HG02885 (cell line): ENCODE measurements around the gene PDCD7.
"Not testable (repeated sequence)": the region's sequence is repeated elsewhere in the genome, so short reads cannot be mapped to it uniquely, and the experiment has no call there.

Experiments
- ATAC-seq: cut with Tn5 transposase; IDR thresholded peaks from one replicate; pipeline ENCODE4 v1.9.1; 2021; ENCODE audit warnings: mild to moderate bottlenecking; ENCODE audit not compliant: unreplicated experiment, poor library complexity

The PDCD7 gene

DNA sequence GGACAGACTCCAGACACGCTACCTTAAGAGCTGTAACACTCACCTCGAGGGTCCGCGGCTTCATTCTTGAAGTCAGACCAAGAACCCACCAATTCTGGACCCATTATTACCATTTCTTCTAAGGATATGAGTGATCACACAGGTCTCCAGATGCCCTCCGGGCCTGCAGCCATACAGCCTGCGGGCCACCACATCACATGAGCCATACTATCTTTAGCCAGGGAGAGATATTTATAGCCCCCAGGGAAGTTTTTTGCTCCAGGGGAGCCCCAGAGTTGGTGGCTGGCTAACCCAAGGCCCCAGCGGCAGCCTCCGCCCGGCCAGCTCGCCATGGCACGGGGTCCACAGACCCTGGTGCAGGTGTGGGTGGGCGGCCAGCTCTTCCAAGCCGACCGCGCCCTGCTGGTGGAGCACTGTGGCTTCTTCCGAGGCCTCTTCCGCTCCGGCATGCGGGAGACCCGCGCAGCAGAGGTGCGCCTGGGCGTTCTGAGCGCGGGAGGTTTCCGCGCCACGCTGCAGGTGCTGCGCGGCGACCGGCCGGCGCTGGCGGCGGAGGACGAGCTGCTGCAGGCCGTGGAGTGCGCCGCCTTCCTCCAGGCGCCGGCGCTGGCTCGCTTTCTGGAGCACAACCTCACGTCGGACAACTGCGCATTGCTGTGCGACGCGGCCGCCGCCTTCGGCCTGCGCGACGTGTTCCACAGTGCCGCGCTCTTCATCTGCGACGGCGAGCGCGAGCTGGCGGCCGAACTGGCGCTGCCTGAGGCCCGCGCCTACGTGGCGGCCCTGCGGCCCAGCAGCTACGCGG, 56.9 kb downstream of the PDCD7 start, which contains the start of gene KBTBD13:
Gene KBTBD13 (plus strand): TSS at position 261 of the 805 bp plus-strand sequence. CDS start 70 bp downstream, at position 331.
- no peak for ATAC-seq

DNA sequence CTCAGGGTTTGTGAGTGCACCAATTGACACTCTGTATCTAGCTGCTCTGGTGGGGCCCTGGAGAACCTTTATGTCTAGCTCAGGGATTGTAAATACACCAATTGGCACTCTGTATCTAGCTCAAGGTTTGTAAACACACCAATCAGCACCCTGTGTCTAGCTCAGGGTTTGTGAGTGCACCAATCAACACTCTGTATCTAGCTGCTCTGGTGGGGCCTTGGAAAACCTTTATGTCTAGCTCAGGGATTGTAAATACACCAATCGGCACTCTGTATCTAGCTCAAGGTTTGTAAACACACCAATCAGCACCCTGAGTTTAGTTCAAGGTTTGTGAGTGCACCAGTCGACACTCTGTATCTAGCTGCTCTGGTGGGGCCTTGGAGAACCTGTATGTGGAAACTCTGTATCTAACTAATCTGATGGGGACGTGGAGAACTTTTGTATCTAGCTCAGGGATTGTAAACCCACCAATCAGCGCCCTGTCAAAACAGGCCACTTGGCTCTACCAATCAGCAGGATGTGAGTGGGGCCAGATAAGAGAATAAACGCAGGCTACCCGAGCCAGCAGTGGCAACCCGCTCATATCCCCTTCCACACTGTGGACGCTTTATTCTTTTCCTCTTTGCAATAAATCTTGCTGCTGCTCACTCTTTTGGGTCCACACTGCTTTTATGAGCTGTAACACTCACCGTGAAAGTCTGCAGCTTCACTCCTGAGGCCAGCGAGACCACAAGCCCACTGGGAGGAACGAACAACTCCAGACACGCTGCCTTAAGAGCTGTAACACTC, 57.8 kb downstream of the PDCD7 start:
- ATAC-seq, result not testable (repeated sequence)

DNA sequence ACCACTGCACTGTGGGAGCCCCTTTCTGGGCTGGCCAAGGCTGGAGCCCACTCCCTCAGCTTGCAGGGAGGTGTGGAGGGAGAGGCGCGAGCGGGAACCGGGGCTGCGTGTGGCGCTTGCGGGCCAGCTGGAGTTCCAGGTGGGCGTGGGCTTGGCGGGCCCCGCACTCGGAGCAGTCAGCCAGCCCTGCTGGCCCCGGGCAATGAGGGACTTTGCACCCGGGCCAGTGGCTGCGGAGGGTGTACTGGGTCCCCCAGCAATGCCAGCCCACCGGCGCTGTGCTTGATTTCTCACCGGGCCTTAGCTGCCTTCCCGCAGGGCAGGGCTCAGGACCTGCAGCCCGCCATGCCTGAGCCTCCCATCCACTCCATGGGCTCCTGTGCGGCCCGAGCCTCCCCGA, 58.7 kb downstream of the PDCD7 start:
- not testable (repeated sequence) for ATAC-seq

DNA sequence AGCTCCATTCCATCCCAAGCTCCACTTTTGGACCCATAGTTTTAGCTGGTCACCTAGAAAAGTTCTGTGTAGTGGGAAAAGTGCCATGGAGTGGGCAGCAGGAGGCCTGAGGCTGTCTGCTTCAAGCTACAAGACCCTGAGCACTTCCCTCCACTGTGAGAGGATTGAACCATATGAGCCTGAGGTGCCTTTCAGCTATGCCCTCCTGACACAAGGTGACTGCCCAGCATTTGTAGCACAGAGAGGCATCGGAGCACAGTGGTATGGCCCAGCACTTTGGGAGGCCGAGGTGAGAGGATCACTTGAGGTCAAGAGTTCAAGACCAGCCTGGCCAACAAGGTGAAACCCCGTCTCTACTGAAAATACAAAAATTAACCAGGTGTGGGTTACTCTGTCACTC, 61.0 kb downstream of the PDCD7 start:
- ATAC-seq, result no peak

DNA sequence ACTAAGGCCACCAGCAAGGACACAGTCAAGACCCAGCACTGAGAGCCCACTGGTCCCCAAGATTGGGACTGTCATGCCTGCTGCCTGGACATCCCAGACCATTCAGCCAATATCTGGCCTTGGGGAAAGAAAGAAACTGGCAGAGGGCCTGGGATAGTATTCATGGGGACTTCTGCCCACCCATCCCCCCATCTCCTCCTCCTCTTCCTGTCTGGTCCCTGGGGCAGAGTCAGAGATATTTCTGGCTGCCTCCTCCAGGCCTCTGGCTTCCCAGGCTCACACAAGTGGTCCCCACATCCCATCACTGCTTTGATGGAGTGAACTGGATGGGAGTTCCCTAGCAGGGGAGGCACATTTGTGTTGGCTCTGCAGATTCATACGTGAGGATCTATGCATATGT, 61.6 kb downstream of the PDCD7 start:
- ATAC-seq, result no peak

DNA sequence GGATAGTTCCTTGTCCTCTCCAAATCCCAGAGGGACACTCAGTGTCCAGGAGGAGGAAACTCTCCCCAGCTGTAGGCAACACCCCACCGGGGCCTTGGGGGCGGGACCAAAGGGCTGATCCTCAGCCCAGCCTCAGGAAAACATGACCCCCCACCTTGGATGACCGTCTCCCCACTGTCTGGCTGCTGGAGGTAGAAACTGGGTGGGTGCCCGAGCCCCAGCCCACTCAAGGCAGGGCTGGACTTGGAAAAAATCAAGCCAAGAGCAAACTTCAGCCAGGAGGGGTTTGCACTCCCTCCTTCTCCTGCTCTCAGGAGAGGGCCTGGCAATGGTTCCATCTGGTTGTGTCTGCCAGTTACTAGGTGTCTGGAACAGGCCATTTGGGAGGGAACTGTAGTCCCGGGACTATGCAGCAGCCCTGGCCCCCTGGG, 62.2 kb downstream of the PDCD7 start:
- ATAC-seq, result no peak

DNA sequence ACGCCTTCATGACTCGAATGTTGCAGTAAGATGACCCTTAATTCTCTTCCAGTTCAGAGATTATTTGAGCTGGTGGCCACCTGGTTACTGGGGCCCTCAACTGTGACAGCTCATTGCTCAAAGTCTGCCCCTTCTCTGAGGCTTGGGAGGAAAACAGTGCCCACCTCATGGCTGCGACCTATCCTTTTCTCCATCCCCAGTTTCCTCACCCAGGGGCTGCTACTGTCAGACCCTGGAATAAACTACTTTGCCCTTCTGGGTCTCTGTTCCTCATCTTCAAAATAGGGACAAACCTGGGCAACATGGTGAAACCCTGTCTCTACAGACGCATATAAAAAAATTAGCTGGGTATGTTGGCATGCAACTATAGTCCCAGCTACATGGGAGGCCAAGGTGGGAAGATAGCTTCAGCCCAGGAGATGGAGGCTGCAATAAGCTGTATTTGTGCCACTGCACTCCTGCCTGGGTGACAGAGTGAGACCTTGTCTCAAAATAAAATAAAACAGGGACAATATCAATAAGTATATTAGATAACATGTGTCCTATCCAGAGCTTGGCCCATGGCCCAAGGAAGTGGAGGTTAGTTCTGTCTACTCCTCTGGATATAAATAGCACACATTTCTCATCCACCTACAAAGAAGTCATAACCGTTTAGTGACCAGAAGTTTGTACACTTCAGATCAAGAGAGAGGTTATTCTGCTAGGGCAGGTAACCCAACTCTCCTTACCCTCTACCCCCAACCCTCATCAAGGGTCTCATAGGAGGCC, 63.6 kb downstream of the PDCD7 start:
- ATAC-seq, result no peak

DNA sequence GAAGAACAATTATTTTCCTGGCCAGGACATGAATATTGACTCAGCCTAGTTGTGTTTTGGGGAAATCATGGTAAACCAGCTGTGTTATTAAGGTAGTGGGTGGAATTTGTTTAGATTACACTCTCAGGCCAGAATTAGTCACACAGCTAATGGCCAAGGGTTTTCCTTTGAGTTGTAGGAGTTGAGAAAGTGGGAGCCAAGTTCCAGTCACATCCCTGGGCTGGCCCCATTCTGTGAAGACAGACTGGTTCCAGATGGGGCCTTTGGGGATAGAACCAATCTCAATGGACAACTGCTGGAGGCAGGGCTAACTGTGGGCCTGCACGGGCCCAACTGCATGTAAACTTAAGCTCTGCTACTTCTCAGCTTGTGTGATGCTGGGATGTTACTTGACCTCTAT, 64.4 kb downstream of the PDCD7 start:
- no peak for ATAC-seq

DNA sequence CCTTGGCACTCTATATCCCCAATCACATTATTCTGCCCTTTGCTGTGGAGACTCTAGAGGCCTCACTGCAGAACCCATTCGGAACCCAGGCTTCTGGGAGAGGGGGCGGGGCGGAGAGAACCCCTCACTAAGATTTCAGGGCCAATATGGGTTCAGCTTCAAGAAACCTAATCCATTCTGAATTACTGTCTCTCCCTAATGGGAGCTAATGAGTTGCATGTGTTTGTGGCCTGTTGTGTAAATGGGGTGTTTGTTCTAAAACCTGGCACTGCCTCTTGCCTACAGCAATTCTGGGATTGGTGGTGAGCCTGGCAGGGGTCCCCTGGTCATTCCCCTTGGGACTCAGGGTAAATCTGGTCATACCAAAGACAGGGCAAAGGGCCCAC, 65.2 kb downstream of the PDCD7 start:
- no peak for ATAC-seq

DNA sequence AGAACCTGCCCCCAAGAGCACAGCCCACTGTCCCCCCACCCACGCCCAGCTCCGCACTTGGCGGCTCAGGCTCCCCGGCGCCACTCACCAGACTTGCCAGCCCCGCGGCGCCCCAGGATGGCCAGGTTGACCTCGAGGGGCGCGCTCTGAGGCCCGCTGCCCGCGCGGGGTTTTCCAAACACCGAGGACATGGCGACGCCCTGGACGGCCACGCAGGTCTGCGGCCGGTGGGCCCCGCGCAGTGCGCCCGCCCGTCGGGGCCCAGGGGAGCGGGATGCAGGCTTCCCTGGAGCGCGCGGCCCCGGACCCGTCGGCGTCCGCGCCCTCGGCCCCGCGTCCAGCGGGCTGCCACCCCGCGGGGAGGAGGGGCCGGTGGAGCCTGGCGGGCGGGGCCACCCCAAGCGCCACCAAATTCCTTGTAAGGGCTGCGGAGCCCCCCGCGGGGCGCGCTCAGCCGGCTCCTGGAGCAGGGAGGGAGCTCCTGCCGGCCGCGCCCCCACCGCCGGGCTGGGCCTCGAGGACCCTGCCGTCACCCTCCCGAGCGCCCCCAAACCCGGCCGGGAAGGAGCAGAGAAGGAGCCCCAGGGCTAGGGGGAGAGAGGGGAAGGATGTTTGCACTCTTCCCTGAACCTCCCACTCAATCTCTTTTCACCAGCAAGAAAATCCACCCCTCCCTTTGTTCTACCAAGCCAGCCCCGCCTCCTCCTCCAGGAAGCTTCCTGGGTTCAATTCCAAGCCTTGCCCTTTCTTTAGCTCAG, 65.8 kb downstream of the PDCD7 start, which contains the start of gene RASL12:
Gene RASL12 (minus strand): TSS at position 347 of the 758 bp plus-strand sequence. CDS start 156 bp downstream, at position 191.
- no peak for ATAC-seq
